ENCODE results near the gene GLE1. TPM values are rescaled to one million over a fixed set of nuclear protein-coding genes. Genes with fewer than 3 reads are reported as not detected.

Gene GLE1
- total and polyA plus RNA-seq, 7 donors = 17.6 to 29.4 (median 20.8) TPM

DNA sequence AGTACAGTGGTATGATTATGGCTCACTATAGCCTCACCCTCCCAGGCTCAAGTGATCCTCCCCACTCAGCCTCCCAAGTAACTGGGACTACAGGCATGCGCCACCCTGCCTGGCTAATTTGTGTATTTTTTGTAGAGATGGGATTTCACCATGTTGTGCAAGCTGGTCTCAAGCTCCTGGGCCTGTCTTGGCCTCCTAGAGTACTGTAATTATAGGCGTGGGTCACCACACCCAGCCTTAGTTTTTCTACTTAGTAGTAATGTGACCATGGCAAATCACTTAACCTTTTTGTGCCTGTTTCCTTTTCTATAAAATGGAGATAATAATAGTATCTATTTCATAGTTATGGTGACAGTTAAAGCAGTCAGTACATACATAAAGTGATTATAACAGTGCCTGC lies 22.2 kb downstream of the GLE1 start:
- Histone ChIP-seq H3K36me3 (peaks cover 30 to 98% (median 53%) of the 10 kb centered on the region in 4 donors), H3K27me3 (no peaks in the 10 kb centered on the region), H3K4me1 (peaks cover 0 to 16% (median 4%) of the 10 kb centered on the region in 4 donors), H3K9me3 (no peaks in the 10 kb centered on the region), H3K27ac (no peak overlapping the region), H3K4me3 (no peak overlapping the region)
- no peak for DNase-seq
- 50 to 87% methylated on average over 2 of the region's 2 CpGs for WGBS, 2 donors
- TF ChIP-seq EP300 (IDR thresholded peaks at IDR 0.05) = no peak
- no peak for TF ChIP-seq POLR2AphosphoS5 (IDR thresholded peaks at IDR 0.05)
- TF ChIP-seq, protein P1, sequence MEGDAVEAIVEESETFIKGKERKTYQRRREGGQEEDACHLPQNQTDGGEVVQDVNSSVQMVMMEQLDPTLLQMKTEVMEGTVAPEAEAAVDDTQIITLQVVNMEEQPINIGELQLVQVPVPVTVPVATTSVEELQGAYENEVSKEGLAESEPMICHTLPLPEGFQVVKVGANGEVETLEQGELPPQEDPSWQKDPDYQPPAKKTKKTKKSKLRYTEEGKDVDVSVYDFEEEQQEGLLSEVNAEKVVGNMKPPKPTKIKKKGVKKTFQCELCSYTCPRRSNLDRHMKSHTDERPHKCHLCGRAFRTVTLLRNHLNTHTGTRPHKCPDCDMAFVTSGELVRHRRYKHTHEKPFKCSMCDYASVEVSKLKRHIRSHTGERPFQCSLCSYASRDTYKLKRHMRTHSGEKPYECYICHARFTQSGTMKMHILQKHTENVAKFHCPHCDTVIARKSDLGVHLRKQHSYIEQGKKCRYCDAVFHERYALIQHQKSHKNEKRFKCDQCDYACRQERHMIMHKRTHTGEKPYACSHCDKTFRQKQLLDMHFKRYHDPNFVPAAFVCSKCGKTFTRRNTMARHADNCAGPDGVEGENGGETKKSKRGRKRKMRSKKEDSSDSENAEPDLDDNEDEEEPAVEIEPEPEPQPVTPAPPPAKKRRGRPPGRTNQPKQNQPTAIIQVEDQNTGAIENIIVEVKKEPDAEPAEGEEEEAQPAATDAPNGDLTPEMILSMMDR (IDR thresholded peaks at IDR 0.05) = no peak
- TF ChIP-seq POLR2A (IDR thresholded peaks at IDR 0.05) = no peak
- intact Hi-C loops (cut with DNase I) = no loop called here

DNA sequence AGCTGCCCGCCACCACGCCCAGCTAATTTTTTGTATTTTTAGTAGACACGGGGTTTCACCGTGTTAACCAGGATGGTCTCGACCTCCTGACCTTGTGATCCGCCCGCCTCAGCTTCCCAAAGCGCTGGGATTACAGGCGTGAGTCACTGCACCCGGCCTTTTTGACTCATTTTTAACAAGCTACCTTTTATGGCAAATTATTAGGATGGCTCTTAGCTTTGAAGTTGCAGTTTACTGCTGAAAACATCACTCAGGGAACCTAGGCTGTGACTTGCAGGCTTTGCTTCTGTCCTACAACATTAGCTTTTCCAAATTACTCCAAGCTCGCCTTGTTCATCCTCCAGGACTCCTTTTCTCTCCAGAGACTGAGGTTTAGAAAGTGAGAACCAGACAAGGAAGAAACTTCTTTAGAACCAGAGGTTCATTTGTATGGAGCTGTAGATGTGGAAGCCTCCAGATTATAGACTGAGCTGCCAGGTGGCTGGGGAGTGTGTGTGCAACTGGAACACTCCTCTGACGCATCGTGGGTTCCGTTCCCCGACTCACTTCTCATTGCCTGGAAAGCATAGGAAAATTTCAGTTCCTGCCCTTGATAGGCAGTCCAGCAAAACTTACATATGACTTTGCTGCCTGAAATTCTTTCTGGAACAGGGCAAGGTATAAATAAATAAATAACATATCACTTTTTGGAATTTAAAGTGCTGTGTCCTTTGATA lies 24.1 kb downstream of the GLE1 start:
- TF ChIP-seq EP300 (IDR thresholded peaks at IDR 0.05) (no peak), POLR2A (IDR thresholded peaks at IDR 0.05) (no peak), POLR2AphosphoS5 (IDR thresholded peaks at IDR 0.05) (no peak)
- TF ChIP-seq, protein P1 (IDR thresholded peaks at IDR 0.05) = no peak
- Histone ChIP-seq H3K9me3 (no peaks in the 10 kb centered on the region), H3K36me3 (peaks cover 38 to 99% (median 60%) of the 10 kb centered on the region in 4 donors), H3K4me3 (no peak overlapping the region), H3K27ac (no peak overlapping the region), H3K4me1 (peaks cover 0 to 2% (median under 1%) of the 10 kb centered on the region in 4 donors), H3K27me3 (no peaks in the 10 kb centered on the region)
- intact Hi-C loops (cut with DNase I) = no loop called here
- no peak for DNase-seq
- WGBS, 2 donors = 89 to 93% methylated on average over 15 of the region's 15 CpGs

DNA sequence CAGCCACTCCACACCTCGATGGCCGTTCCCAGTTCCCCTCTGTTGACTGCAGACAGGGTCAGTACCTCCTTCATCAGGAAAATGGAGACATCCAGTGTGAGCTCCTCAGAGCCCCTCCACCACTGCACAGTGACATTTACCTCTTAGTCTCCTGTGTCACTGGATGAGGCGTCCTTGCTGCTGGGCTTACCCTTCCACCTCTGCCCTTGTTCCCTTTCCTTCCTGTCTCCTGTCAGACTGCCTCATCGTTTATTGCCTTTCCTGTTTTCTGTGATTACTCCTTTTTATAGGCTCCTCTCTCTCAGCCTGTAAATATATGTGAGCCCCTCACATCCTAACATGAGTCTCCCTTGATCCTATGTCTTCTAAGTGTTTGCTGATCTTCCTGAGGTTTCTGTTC lies 24.7 kb downstream of the GLE1 start:
- Histone ChIP-seq H3K27me3 (no peaks in the 10 kb centered on the region), H3K36me3 (peaks cover 42 to 99% (median 62%) of the 10 kb centered on the region in 4 donors), H3K9me3 (no peaks in the 10 kb centered on the region), H3K4me3 (no peak overlapping the region), H3K27ac (no peak overlapping the region), H3K4me1 (no peaks in the 10 kb centered on the region)
- TF ChIP-seq, protein P1 (IDR thresholded peaks at IDR 0.05) = no peak
- no peak for TF ChIP-seq EP300 (IDR thresholded peaks at IDR 0.05)
- TF ChIP-seq POLR2A (IDR thresholded peaks at IDR 0.05) = no peak
- no peak for TF ChIP-seq POLR2AphosphoS5 (IDR thresholded peaks at IDR 0.05)
- intact Hi-C loops (cut with DNase I) = no loop called here
- DNase-seq = peak; percentile 15
- 73 to 82% methylated on average over 4 of the region's 4 CpGs for WGBS, 2 donors

DNA sequence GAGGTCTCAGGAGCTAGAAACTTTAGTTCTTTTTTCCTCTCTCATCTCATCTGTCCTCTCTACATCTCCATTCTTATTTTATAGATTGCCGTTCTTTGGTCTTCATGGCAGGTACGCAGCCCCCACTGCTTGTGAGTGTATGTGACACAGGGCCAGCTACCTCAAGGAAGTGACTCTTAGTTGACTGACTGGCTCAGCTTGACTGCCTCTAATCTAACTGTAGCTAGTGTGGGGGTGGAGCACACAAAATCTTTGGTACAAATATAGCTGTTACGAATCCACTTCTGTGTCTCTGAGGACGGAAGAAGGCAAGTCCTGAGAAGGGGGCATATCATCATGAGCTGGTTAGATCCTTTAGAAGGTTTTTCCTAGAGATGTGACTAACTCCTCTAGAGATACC lies 28.1 kb downstream of the GLE1 start:
- Histone ChIP-seq H3K9me3 (no peaks in the 10 kb centered on the region), H3K4me3 (no peak overlapping the region), H3K27me3 (no peaks in the 10 kb centered on the region), H3K36me3 (peaks cover 41 to 98% (median 48%) of the 10 kb centered on the region in 4 donors), H3K4me1 (no peaks in the 10 kb centered on the region), H3K27ac (no peak overlapping the region)
- no peak for DNase-seq
- WGBS, 2 donors = 96 to 97% methylated on average over 4 of the region's 4 CpGs
- TF ChIP-seq POLR2A (IDR thresholded peaks at IDR 0.05) (no peak), POLR2AphosphoS5 (IDR thresholded peaks at IDR 0.05) (no peak), EP300 (IDR thresholded peaks at IDR 0.05) (no peak)
- TF ChIP-seq, protein P1 (IDR thresholded peaks at IDR 0.05) = no peak
- intact Hi-C loops (cut with DNase I) = no loop called here

All from sigmoid colon (tissue), 7 donors.